Astrocyte (in vitro differentiated cells and primary cell): Measurements from ENCODE around the gene INAVA.

Source experiments
- CTCF ChIP-seq: IDR thresholded peaks from 2 replicates; pipeline ENCODE4 v1.5.1; 2011; ENCODE audit warnings: low read depth, mild to moderate bottlenecking, inconsistent platforms, low read length, moderate library complexity; ENCODE audit not compliant: insufficient read depth
- EZH2 ChIP-seq: IDR thresholded peaks from 2 replicates; pipeline ENCODE4 v1.6.1; 2012; ENCODE audit warnings: mild to moderate bottlenecking, low read length, inconsistent platforms; ENCODE audit not compliant: insufficient read depth

- no peak for TF ChIP-seq CTCF
- TF ChIP-seq EZH2 = no peak
Measured at GRCh38 chr1:200875416-200875815, 19.3 kb upstream of the INAVA start.
